Fibroblast of skin of abdomen (primary cell): ENCODE data around the gene NUP133.
"Not testable (repeated sequence)": the region's sequence is repeated elsewhere in the genome, so short reads cannot be mapped to it uniquely, and the experiment has no call there.

ENCODE experiments used
- DNase-seq: peaks from one replicate; pipeline ENCODE4 v3.0.0-alpha.2; 2013

Gene NUP133

DNA sequence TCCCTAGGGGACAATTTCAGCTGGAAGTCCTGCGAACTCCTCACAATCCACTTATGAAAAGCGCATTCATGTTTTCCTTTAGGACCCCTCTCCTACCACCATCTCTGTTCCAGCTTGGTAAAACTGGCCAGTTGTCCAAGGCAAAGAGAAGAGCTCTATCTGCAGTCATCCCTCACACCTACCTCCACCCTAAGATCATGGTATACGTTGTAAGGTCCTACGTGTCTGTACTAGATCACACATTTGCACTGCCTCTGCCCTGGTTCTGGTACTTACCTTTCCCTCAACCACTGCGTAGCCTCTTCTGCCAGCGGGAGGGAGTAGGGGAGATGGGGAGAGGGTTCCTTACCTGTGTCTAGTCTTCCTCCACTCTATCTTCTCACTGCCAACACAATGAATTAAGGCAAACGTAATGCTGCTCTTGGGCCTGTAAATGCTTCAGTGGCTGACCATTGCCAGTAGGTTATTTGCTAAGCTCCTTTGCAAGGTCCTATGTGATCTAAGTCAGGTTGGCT lies 739 bp upstream of the NUP133 start:
- no peak for DNase-seq

DNA sequence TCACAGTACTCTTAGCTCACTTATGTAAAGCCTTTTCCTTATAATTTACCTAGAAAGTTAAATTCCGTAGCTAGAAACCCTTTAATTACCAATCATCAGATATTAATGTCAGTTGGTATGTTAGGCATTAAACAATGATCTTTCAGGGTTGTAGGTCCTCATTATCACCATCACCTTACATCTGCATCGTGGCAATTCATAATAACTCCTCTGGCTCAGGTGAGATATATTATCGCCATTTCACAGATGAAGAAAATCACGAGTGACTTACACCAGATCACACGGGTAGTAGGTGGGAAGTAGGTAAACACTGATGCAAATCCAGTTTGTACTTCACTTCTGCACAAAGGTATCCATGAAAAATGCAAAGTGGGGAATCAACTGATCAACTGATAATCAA lies 639 bp downstream of the NUP133 start:
- DNase-seq: no peak

DNA sequence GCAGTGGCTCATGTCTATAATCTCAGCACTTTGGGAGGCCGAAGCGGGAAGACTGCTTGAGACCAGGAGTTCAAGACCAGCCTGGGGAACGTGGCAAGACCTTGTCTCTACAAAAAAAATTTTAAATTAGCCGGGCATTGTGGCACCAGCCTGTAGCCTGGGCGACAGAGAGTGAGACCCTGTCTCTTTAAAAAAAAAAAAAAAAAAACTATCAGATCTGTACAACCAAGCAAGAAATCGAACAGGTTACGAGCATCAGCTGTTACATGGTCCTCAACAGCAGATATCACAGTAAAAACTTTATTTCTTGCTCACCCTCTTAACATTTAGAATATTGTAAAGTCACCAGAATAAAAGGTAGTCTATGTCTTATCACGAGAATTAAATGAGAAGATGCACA lies 1.5 kb downstream of the NUP133 start:
- DNase-seq: no peak

DNA sequence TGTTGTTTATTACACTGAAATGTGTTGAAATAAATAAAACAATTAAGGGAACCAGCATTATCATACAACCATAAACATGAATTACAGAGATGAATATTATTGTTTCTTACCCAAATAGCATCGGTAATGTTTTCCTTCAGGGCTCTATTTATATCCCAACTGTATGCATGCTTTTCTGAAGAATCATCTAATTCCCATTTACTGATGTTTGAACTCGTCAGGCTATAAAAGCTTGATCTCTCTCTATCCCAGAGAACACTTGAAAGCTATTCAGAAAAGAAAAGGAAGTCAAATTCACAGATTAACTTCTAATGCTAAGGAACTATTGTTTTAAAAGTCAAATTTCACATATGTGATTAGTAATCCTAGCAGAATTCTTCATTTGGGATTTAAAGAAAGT lies 12.4 kb downstream of the NUP133 start:
- no peak for DNase-seq

DNA sequence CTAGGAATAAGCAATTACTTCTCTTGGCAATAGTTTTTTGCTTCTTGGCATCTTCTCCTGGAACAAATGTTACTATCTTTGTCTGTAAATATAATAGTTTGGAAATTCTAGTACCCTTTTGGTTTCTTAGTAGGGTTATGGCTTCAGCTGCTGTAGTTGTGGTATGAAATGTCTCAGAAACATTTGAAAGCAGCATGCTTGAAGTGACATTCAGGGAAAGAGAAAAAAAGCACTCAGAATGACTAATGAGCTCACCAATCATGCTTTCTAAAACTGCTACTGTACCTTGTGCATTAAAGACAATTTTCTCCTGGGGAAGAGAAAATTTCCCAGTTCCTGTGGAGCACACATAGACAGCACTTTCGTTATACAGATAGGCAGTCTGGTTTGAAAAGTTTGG lies 21.0 kb downstream of the NUP133 start:
- no peak for DNase-seq

DNA sequence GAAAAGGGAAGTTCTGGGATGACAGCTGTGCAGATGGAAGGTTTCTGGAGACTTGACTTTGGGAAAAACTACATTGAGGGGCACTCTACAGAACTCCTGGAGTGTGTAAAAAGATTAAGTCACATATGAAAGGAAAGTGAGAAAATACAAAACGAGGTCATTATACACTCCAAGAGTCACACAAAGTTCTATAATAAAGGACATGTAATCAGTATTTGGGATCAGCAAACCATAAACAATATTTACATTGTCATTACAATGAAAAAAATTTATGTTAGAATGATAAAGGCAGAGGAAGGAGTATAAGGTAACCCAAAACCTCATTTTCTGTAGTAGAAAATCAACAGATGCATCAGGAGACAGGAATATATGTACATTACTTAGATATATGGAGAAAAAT lies 22.8 kb downstream of the NUP133 start:
- no peak for DNase-seq

DNA sequence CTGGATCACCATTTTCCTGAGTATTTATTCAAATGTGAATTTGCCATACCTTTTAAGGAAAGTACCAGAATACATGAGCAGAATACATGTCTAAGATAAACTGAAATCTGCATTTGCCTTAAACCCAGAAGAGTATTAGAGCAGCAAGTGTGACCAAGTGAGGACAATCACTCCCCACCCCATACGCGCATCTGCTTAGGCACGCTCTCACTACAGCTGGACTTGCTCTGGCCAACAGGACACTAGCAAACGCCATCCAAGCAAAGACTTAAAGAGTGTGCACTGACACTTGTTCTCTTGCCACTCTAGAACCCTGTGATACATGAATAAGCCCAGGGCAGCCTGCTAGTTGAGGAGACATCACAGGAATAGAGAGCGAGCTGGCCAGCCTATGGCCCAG lies 25.6 kb downstream of the NUP133 start:
- DNase-seq: no peak

DNA sequence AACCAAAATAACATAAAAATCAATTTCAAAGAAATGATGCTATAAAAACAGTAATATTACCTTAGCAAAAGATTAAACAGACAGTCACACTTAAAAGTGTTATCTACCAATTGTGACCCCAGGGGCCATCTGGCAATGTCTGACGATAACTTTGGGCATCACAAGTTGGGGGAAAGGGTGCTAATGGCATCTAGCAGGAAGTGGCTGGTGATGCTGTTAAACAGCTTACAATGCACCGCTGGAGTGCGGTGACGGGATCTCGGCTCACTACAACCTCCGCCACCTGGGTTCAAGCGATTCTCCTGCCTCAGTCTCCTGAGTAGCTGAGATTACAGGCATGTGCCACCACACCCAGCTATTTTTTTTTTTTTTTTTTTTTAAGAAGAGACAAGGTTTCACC lies 27.6 kb downstream of the NUP133 start:
- no peak for DNase-seq

DNA sequence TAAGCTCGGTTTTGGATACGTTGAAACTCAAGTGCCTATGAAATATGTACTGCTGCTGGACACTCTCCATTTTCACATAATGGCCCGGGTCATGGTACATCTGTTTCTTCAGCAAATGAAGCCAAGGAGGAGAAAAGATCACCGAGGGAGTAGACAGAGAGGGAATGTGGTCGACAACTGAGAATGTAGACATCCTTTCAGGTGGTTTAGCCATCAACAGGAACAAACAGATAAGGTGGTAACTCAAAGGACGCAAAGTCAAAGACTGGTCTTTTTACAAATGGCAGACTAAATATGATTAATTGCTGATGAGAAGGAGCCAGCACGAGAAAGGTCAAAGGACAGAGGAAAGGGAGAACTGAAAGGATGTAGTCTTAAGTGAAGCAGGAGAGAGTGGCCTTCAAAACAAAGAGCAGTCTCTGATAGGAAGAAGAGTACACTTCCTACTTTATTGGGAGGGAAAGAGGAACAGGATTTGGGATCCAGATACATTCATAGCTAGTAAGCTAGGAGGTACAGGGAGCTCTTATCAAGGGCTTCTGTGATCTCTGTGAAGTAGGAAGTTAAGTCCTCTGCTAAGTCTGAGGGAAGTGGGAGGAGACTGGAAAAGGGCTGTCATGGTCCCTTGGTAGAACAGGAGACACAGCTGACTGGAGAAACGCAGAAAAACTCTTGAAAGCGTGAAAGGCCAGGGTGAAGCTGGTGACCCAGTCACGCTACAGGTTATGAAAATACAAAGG lies 28.3 kb downstream of the NUP133 start:
- no peak for DNase-seq

DNA sequence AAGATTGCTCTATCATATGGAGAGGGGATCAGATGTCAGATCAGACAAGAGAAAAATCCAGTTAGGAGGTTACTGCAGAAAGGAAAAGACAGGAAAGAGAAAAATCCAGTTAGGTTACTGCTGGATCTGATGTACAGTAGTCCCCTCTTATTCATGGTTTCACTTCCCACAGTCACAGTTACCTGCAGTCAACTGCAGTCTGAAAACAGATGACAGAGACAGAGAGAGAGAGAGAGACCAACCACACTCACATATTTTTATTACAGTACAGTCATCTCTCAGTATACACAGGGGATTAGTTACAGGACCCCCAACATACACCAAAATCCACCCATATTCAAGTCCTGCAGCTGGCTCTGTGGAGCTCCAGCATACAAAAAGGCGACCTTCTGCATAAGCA lies 29.3 kb downstream of the NUP133 start:
- DNase-seq: no peak

DNA sequence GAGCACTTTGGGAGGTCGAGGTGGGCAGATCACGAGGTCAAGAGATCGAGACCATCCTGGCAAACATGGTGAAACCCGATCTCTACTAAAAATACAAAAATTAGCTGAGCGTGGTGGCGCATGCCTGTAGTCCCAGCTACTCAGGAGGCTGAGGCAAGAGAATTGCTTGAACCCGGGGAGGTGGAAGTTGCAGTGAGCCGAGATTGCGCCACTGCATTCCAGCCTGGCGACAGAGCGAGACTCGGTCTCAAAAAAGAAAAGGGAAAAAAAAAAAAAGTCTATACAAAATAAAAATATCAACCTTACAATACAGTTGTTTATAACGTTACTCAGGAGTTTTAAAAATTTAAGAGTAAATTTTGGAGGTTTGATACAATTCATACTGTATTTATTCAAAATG lies 32.3 kb downstream of the NUP133 start:
- DNase-seq: not testable (repeated sequence)

DNA sequence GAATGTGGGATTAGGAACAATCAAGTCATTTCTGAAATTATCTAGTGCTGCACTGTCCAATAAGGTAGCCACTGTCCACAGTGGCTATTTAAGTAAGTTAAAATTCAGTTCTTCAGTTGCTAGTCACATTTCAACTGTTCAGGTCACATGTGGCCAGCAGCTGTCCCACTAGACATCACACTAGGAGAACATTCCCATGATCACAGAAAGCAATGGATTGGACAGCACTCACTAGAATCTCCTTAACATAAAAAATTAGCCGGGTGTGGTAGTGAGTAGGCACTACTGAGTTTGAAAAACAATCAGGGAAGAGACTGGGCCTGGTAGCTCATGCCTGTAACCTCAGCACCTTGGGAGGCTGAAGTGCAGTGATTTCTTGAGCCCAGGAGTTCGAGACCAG lies 33.6 kb downstream of the NUP133 start:
- no peak for DNase-seq

DNA sequence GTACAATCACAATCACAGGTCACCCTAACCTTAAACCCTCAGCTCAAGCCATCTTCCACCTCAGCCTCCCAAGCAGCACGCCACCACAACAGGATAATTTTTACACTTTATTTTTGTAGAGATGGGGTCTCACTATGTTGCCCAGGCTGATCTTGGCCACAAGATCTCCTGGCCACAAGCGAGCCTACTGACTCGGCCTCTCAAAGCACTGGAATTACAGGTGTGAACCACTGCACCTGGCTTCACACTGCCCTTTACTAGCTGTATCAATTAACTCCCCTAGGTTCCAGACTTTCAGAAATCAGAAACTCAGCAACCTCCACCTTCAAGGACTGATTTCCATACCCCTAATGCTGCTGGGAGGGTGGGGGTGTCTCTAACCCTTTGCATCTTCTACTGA lies 37.0 kb downstream of the NUP133 start:
- no peak for DNase-seq

DNA sequence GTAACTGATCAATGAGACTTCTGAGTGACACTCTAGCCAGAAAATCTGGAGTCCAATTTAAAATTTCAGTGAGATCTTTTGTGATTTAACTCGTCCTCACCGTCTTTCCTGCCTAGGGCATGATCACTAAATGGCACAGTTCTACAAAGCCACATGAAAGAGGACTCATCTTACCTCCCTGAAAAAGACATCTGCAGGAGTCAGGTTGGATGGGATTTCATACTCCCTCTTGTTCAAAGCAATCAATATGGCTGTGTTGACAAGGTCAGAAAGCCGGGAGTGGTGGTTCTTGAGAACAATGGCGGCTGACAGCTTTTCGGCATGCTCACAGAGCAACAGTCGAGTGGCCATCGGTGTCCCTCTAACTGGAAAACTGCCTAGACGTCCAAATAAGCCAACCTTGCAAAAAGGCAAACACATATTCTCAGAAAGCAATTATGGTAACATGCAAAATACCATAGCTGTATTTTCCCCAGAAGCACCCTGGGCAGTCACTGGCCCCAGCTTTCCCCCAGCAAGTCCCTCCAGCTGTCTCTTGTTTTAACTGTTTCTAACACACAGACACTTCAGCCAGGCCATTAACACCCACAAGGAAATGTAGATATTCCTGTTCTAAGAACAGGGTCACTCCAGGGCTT lies 37.6 kb downstream of the NUP133 start:
- DNase-seq: no peak

DNA sequence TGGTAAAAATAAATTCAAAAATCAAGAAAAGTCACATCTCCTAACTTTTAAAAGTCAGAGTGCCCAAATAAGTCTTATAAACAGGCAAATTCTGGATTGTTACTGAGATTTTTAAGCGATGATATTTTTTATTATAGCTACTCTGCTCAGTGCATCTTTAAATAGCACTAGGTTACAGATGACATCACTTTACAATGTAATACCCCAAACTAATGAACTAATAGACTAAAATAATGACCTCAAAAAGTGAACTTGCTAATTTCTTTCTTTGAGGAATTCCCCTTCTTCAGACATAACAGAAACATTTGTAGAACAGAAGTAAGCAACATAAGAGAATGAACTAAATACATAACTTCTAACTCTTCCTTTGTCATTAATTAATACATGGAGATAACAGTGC lies 41.3 kb downstream of the NUP133 start:
- no peak for DNase-seq

DNA sequence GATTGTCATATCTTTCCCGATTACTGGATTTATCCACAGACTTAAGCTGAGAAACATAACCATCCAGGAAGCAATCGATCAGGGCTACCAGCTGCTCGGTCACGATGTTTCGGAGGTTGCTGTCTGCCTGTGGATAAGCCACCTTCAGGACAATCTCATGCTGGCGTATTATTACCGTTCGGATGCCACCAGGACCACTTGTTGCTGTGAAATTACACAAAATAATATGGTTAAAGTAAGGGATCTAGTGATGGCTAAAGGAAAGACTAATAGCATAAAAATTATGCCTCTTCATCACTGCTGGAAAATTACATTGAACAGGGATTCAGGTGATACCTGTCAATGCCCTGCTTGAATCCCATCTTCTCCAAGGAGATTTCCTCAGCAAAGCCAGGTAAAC lies 43.5 kb downstream of the NUP133 start:
- no peak for DNase-seq

DNA sequence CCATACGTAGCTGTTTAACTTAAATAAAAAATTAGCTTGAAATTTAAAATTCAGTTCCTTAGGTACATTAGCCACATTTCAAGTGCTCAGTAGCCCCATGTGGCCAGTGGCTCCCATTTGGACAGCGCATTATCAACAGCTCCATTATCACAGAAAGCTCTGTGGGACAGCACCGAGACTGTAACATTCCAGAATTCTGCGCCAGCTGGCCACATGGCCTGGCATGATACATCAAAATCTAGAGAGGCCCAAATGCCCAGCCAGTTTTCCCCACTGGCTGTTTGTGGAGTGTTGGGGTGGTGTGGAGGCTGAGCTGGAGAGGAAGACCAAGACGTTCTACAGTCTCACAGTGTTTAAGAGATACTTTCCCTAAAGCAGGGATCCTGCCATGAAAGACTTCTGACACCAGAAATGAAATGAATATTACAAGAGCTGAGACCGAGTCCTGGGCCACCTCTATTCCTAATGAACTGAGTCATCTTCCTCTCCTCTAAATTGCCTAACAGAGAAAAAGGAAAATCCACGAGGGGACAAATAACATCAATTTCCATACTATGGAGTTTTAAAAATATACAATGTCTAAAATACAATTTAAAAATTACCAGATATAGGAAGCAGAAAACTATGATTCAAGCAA lies 47.0 kb downstream of the NUP133 start:
- DNase-seq: no peak

DNA sequence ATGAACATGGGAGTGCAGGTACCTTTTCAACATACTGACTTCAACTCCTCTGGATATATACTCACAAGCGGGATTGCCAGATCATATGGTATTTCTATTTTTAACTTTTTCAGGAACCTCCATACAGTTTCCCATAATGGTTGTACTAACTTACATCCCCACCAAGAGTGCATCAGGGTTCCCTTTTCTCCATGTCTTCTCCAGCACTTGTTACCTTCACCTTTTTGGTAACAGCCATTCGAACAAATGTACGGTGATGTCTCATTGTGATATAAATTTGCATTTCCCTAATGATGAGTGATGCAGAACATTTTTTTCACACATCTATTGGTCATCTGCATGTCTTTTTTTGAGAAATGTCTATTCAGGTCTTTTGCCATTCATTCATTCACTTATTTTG lies 48.3 kb downstream of the NUP133 start:
- DNase-seq: no peak

DNA sequence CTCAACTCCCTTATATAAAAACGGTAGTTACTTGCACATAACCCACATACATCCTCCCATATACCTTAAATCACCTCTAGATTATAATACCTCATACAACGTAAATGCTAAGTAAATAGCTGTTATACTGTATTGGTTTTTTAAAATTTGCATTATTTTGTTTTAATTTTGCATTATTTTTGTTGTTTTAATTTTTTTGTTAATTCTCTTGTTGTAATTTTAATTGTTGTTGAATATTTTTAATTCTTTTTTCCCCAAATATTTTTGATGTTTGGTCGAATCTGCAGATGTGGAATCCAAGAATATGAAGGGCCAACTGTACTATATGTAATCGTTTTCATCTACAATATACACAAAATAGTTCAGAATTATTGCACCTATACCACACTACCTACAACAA lies 50.7 kb downstream of the NUP133 start:
- DNase-seq: no peak

DNA sequence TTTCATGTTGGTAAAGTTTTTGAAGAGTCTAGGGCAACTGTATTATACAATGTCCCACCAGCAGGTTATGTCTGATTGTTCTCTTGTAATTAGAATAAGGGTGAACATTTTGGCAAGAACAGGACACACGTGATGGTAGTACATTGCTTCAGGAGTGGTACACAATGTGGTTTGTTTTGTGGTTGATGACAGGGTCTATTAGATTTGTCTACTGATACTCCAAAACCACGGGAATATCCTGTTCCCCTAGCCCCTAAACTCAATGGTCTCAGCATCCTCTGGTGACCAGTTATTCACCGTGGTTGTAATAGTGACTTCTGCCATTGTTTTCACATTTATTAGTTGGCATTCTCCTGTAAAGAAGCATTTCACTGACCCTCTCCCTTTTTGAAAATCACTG lies 52.1 kb downstream of the NUP133 start:
- DNase-seq: no peak

DNA sequence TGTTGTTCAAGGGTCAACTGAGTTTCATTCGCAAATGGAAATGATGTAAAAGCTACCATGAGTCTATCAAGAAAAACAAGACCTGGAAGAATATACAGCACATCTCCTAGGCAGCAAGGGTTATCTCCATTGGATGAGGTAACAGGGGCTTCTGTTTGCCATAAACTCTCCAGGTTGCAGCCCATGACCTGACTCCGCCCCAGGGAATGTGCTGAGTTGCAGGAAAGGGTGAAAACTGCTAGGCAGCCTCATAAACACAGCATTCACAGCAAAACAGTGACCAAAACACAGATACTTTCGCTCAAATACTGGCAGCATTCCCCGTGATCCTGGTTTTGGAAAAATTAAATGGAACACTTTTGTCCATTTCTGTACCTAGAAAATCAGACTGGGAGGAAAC lies 54.1 kb downstream of the NUP133 start:
- DNase-seq: no peak

DNA sequence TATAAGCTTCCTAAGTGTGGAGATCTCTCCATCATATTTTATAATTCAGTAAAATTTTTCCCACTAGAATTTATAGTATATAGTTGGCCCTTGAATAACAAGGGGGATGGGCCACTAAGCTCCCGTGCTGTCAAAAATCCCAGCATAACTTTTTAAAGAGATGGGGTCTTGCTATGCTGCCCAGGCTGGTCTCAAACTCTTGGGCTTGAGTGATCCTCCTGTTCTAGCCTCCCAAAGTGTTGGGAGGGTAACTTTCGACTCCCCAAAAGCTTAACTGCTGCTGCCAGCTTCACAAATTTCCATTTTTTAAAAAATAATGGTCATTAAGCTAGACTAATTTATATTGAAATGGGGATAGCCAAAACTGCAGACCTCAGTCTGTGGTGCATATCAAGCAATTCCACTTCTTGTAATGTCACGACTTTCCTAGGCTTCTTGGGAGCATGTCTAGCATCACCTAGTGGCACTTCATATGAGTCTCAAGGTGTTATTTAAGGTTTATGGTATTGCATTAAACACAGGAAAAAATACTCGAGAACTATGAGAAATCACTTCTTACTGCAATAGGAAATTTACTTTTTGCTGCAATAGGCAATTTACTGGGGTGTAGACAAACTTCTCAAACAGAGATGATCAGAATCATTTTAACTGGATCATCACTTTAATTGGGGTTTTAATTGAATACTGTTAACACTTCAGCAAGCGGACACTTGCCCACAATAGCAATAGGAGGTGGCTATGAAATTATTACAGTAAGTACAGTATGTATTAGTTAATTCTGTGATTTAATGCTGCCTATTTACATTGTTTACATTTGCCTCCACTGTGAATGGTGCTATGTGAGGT lies 55.0 kb downstream of the NUP133 start:
- DNase-seq: peak; percentile 25

DNA sequence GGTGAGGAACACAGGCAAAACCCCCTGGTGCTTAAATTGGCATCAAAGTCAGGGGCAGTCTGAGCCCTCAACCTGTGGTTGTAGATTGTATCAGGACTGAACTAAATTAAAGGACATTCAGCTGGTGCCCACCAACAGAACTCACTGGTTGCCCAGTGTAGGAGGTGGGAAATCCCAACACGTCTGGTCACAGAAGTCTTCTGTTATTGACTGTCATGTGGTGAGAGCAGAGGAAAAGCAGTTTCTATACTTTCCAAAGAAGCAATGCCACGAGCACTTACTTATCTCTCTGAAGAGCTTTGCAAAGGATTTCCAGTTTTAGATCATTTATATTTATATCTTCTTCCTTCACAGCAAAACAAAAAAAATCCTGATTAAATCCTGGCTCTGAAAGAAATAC lies 59.3 kb downstream of the NUP133 start:
- no peak for DNase-seq
